RWPE2 (cell line): ENCODE measurements around the gene MRTFA.
"Not testable (repeated sequence)": the region's sequence is repeated elsewhere in the genome, so short reads cannot be mapped to it uniquely, and the experiment has no call there.

ENCODE experiments used
- ATAC-seq: fragments of 200-7000 bp; cut with Tn5 transposase; 3 replicates; pipeline ENCODE4 v1.9.1; 2021; ENCODE audit warnings: low read depth
- DNase-seq: peaks from one replicate; pipeline ENCODE4 v3.0.0-alpha.2; 2020; ENCODE audit warnings: low spot score
- H3K27ac ChIP-seq: fragments of 450-650 bp; 2 replicates; pipeline ENCODE4 v1.5.1; 2017; ENCODE audit warnings: mild to moderate bottlenecking; ENCODE audit not compliant: poor library complexity, severe bottlenecking
- H3K27me3 ChIP-seq: fragments of 250-450 bp; sonication (Bioruptor Pico); 2 replicates; pipeline ENCODE4 v1.5.1; 2021; ENCODE audit warnings: mild to moderate bottlenecking, moderate library complexity; ENCODE audit not compliant: insufficient read depth, poor library complexity, severe bottlenecking
- H3K36me3 ChIP-seq: fragments of 250-450 bp; sonication (Bioruptor Pico); 2 replicates; pipeline ENCODE4 v1.5.1; 2020; ENCODE audit warnings: low read depth, mild to moderate bottlenecking, moderate library complexity
- H3K4me1 ChIP-seq: fragments of 250-450 bp; sonication (Bioruptor Pico); 2 replicates; pipeline ENCODE4 v1.5.1; 2021; ENCODE audit warnings: mild to moderate bottlenecking, moderate library complexity; ENCODE audit not compliant: insufficient read depth, poor library complexity, severe bottlenecking
- H3K4me3 ChIP-seq: fragments of 250-450 bp; sonication (Bioruptor Pico); 2 replicates; pipeline ENCODE4 v1.5.1; 2021; ENCODE audit warnings: mild to moderate bottlenecking, moderate library complexity; ENCODE audit not compliant: severe bottlenecking
- H3K9me3 ChIP-seq: fragments of 250-450 bp; sonication (Bioruptor Pico); 2 replicates; pipeline ENCODE4 v1.5.1; 2021; ENCODE audit warnings: mild to moderate bottlenecking, moderate library complexity; ENCODE audit not compliant: severe bottlenecking
- TF ChIP-seq, protein P1 (sequence below): fragments of 450-650 bp; IDR thresholded peaks from one replicate; pipeline ENCODE4 v1.5.1; 2017; ENCODE audit warnings: mild to moderate bottlenecking, moderate library complexity; ENCODE audit not compliant: poor library complexity, severe bottlenecking

Gene MRTFA

DNA sequence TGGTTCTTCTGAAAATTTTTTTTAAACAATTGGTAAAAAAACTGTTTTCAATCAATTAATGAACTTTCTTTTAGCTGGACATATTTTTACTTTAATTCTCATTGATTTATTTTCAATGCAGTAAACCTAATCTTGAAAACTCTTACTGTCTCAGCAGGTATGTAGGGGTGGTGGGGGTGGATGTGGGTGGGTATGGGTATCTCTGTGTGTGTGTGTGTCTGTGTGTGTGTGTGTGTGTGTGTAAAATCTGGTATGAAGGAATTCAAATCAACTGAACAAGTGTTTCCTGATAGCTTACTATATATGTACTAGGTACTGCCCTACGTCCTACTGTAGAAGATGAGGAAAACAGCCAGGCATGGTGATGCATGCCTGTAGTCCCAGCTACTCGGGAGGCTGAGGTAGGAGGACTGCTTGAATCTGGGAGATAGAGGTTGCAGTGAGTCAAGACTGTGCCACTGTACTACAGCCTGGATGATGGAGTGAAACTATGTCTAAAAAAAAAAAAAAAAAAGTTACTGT lies 75.5 kb downstream of the MRTFA start:
- Histone ChIP-seq H3K4me1 (no peaks in the 10 kb centered on the region), H3K27ac (no peak overlapping the region), H3K4me3 (no peak overlapping the region), H3K27me3 (no peaks in the 10 kb centered on the region), H3K36me3 (no peaks in the 10 kb centered on the region), H3K9me3 (no peaks in the 10 kb centered on the region)
- TF ChIP-seq, protein P1, sequence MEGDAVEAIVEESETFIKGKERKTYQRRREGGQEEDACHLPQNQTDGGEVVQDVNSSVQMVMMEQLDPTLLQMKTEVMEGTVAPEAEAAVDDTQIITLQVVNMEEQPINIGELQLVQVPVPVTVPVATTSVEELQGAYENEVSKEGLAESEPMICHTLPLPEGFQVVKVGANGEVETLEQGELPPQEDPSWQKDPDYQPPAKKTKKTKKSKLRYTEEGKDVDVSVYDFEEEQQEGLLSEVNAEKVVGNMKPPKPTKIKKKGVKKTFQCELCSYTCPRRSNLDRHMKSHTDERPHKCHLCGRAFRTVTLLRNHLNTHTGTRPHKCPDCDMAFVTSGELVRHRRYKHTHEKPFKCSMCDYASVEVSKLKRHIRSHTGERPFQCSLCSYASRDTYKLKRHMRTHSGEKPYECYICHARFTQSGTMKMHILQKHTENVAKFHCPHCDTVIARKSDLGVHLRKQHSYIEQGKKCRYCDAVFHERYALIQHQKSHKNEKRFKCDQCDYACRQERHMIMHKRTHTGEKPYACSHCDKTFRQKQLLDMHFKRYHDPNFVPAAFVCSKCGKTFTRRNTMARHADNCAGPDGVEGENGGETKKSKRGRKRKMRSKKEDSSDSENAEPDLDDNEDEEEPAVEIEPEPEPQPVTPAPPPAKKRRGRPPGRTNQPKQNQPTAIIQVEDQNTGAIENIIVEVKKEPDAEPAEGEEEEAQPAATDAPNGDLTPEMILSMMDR: no peak
- DNase-seq (no peak), ATAC-seq (no peak)

DNA sequence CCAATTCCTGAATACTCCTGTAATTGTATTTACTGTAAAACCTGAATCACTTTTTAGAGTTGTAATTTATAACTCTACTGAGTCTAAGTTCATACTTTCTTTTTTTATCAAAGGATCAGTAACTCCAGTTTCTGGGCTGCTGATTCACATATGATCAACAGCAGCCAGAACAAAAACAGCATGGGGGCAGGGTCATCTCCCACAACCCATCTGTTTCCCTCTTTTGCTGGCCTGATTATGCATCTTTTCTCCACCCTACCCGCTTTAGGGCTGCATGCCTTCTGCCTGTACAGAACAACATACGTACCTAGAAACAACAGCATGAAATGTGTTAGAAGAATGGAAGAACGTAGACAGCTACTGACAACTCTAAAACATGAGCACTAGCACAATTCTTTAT lies 76.0 kb downstream of the MRTFA start:
- no peaks in the 10 kb centered on the region for H3K27me3 ChIP-seq
- no peak overlapping the region for H3K4me3 ChIP-seq
- ATAC-seq (no peak), DNase-seq (no peak)
- no peaks in the 10 kb centered on the region for H3K36me3 ChIP-seq
- H3K9me3 ChIP-seq: no peaks in the 10 kb centered on the region
- H3K4me1 ChIP-seq: no peaks in the 10 kb centered on the region
- H3K27ac ChIP-seq: no peak overlapping the region
- TF ChIP-seq, protein P1: no peak

DNA sequence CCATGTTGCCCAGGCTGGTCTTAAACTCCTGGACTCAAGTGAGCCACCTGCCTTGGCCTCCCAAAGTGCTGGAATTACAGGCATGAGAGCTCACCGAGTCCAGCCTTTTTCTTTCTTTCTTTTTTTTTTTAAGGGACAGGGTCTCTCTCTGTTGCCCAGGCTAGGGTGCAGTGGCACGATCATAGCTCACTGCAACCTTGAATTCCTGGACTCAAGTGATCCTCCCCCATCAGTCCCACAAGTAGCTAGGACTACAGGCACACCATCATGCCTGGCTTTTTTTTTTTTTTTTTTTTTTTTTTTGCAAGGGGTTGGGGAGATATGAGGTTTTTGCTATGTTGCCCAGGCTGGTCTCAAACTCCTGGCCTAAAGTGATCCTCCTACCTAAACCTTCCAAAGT lies 78.5 kb downstream of the MRTFA start:
- no peaks in the 10 kb centered on the region for H3K9me3 ChIP-seq
- no peak overlapping the region for H3K27ac ChIP-seq
- TF ChIP-seq, protein P1: no peak
- no peaks in the 10 kb centered on the region for H3K27me3 ChIP-seq
- no peaks in the 10 kb centered on the region for H3K36me3 ChIP-seq
- H3K4me1 ChIP-seq: no peaks in the 10 kb centered on the region
- H3K4me3 ChIP-seq: no peak overlapping the region
- no peak for ATAC-seq
- DNase-seq: no peak

DNA sequence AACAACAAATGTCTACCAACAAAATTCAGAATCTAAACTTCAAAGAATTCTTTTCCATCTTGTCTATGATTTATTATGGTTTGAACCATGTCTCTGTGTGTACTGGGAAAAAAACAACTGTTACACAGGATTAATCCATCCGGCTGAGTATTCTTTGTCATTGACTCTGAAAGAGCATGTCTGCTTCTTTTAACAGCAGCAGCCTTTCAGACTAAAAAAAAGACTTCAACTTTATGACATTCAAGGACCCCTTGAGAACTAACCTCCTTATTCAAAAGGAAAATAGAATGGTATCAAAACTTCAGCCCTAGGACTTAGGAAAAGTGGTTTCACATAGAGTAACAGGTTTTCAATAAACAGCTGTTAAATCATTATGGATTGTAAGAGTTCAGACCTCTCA lies 79.9 kb downstream of the MRTFA start:
- Histone ChIP-seq H3K27ac (no peak overlapping the region), H3K36me3 (0 out of 2 replicates have a peak, but pooled peaks cover 4% of the 10 kb centered on the region), H3K27me3 (no peaks in the 10 kb centered on the region), H3K4me1 (no peaks in the 10 kb centered on the region), H3K4me3 (no peak overlapping the region), H3K9me3 (no peaks in the 10 kb centered on the region)
- DNase-seq: no peak
- no peak for ATAC-seq
- TF ChIP-seq, protein P1: no peak

DNA sequence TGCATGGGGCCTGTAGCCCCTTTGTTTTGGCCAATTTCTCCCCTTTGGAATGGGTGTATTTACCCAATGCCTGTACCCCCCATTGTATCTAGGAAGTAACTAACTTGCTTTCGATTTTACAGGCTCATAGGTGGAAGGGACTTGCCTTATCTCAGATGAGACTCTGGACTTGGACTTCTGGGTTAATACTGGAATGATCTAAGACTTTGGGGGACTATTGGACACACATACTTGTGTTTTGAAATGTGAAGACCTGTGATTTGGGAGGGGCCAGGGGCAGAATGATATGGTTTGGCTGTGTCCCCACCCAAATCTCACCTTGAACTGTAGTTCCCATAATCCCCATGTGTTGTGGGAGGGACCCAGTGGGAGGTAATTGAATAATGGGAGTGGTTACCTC lies 82.5 kb downstream of the MRTFA start:
- not testable (repeated sequence) for H3K27ac ChIP-seq, ATAC-seq, H3K9me3 ChIP-seq, H3K27me3 ChIP-seq, H3K4me1 ChIP-seq, H3K4me3 ChIP-seq, DNase-seq
- H3K36me3 ChIP-seq: peaks cover 16% of the 10 kb centered on the region; the same call in 1 of the 2 replicates
